ENCODE data around the gene ENTREP1. TPM values are rescaled to one million over a fixed set of nuclear protein-coding genes. Genes with fewer than 3 reads are reported as not detected.
"Not testable (repeated sequence)": the region's sequence is repeated elsewhere in the genome, so short reads cannot be mapped to it uniquely, and the experiment has no call there.

ENTREP1 gene
- polyA plus RNA-seq, 3 donors, result 2.4 to 6.0 (median 2.9) TPM

DNA sequence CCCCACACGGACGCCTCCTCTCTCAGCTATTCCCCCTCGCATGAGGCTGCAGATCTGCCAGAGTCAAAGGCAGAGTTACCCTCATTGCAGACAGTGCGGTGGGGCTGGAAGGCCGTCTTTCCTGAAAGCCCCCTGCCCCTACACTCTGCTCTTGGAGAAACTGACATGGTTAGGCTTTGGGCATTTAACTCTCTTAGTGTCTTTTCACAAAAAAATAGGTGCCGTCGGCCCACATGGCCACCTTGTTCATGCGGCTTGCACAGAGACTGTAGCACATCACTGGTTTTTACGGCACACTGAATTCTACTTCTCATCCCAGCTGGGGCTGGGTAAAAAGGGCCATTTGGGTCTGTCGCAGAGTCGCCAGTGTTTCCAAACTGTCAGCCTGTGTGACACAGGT is 107.6 kb downstream of the ENTREP1 start:
- DNase-seq (ENCODE audit: extremely low read depth in 1 of 11, low read depth in 9 of 11, low spot score in 4 of 11), result no peak

- no peak for DNase-seq (ENCODE audit: extremely low read depth in 1 of 11, low read depth in 9 of 11, low spot score in 4 of 11)
These were observed 108.4 kb downstream of the ENTREP1 start for GRCh38 chr9:69433392-69433791.

DNA sequence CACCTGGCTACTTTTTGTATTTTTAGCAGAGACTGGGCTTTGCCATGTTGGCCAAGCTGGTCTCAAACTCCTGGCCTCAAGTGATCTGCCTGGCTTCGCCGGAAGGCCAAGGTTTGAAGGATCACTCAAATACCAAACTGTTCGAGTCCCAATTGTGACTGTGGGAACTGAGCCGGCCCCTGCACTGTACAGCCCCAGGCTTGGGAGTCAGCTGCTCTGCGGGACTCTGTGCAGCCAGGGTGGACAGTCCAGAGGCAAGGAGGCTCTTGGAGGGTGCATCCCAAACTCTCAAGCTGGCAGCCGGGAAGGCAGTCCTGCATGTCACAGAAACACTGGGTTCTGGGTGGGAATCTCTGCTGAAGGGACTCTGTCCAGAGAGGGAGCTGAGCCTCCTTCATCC is 109.0 kb downstream of the ENTREP1 start:
- DNase-seq (ENCODE audit: extremely low read depth in 1 of 11, low read depth in 9 of 11, low spot score in 4 of 11), result no peak

- DNase-seq (ENCODE audit: extremely low read depth in 1 of 11, low read depth in 9 of 11, low spot score in 4 of 11), result not testable (repeated sequence)
These were observed 114.6 kb downstream of the ENTREP1 start for GRCh38 chr9:69439654-69440053.

GRCh38 chr9:69440254-69440955 is 115.4 kb downstream of the ENTREP1 start:
- not testable (repeated sequence) for DNase-seq (ENCODE audit: extremely low read depth in 1 of 11, low read depth in 9 of 11, low spot score in 4 of 11)

Other genes with a start within 250 kb of the ENTREP1 start
- 100 to 1,000 TPM in 2 of 3 donors, 10 to 100 TPM in 1; 75.7 to 109 (median 103) TPM for gene TJP2, start 150.9 kb upstream of the ENTREP1 start, polyA plus RNA-seq (ENCODE audit: insufficient read length in 3 of 3)

Data from renal cortex interstitium (tissue), 11 donors.